ENCODE results near the gene LZIC. TPM values are rescaled to one million over a fixed set of nuclear protein-coding genes. Genes with fewer than 3 reads are reported as not detected.

The LZIC gene
- total and polyA plus RNA-seq, 2 of the 13 experiments (the other 11 are each of a cell fraction or from before 2014, with no cell fraction given): 25.2 to 71.8 TPM

DNA sequence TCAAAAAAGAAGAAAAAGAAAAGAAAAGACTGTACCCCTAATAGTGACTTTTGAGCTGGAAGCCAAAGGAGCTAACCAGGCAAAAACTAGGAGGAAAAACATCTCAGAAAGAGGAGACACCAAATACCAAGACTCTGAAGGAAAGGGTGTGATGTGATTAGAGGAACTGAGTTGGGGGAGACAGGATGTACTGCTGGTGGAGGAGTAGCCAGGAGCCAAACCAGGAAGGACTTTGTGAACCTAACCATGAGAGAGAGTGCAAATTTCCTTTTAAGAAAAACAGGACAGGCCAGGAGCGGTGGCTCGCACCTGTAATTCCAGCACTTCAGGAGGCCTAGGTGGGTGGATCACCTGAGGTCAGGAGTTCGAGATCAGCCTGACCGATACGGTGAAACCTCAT is 49.7 kb upstream of the LZIC start (continued):
- TF ChIP-seq, protein P1, sequence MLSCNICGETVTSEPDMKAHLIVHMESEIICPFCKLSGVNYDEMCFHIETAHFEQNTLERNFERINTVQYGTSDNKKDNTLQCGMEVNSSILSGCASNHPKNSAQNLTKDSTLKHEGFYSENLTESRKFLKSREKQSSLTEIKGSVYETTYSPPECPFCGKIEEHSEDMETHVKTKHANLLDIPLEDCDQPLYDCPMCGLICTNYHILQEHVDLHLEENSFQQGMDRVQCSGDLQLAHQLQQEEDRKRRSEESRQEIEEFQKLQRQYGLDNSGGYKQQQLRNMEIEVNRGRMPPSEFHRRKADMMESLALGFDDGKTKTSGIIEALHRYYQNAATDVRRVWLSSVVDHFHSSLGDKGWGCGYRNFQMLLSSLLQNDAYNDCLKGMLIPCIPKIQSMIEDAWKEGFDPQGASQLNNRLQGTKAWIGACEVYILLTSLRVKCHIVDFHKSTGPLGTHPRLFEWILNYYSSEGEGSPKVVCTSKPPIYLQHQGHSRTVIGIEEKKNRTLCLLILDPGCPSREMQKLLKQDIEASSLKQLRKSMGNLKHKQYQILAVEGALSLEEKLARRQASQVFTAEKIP (CRISPR knock-in tag; IDR thresholded peaks at IDR 0.05; ENCODE audit: borderline replicate concordance): no peak

DNA sequence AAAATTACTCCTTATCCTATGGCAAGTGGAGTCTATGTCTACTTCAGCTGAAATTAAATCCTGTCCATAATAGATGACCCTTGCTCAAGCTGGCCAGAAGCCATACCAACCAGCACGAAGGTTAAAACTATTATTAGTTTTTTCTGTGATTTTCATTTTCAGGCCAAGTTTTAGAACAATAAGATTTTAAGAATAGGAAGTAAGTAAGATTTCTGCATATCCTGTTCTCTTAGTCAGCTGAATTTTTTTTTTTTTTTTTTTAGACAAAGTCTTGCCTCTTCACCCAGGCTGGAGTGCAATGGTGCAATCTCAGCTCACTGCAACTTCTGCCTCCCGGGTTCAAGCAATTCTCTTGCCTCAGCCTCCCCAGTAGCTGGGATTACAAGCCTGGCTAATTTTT is 47.8 kb upstream of the LZIC start:
- Histone ChIP-seq H3K79me2 (ENCODE audit: insufficient read depth, low read length) (no peaks in the 10 kb centered on the region), H3K36me3 (replicated peaks in 1 of 2; ENCODE audit: control insufficient read depth in 1 of 2, insufficient read depth in 2 of 2, low read length in 2 of 2) (no peaks in the 10 kb centered on the region), H3K9ac (ENCODE audit: insufficient read depth, low read depth, low read length) (no peak overlapping the region), H3K9me3 (ENCODE audit: low read length) (no peaks in the 10 kb centered on the region), H3K4me3 (replicated peaks in 1 of 3; ENCODE audit: insufficient read depth in 1 of 3, low read depth in 2 of 3, low read length in 3 of 3) (no peak overlapping the region), H2AFZ (ENCODE audit: low read length) (no peak overlapping the region), H4K20me1 (ENCODE audit: insufficient read depth, low read length) (no peaks in the 10 kb centered on the region), H3K4me1 (ENCODE audit: insufficient read depth, low read length) (no peaks in the 10 kb centered on the region), H3K4me2 (ENCODE audit: low read depth, low read length) (no peak overlapping the region), H3K27me3 (ENCODE audit: control insufficient read depth in 1 of 2, insufficient read depth in 2 of 2, low read length in 2 of 2) (peaks cover 0 to 3% of the 10 kb centered on the region in 2 experiments; a peak in 1 of 5 replicates), H3K27ac (ENCODE audit: extremely low read length, insufficient read depth, low read length) (no peak overlapping the region)
- ATAC-seq (no peak), FAIRE-seq (no peak), DNase-seq (ENCODE audit: low spot score) (no peak)
- no TSS peak for BruUV-seq (replicated peaks)
- in situ Hi-C loops (cut with HindIII; ENCODE audit: extremely low pct_ligation_motif_present, low pct_unique_long_range_greater_than_20kb): no loop called here
- ChIA-PET CTCF (ENCODE audit: low intra/inter-chr PET ratio, low total read pairs) (no interaction called here), POLR2A (no interaction called here)
- intact Hi-C loops (cut with micrococcal nuclease; ENCODE audit: unreplicated experiment): no loop called here
- 47% methylated on average over 2 of the region's 2 CpGs for WGBS (ENCODE audit: low lambda C conversion rate)
- TF ChIP-seq KMT2B (CRISPR knock-in tag; IDR thresholded peaks at IDR 0.05) (no peak), RFXAP (CRISPR knock-in tag; IDR thresholded peaks at IDR 0.05; ENCODE audit: borderline replicate concordance) (no peak), ZNF333 (CRISPR knock-in tag; IDR thresholded peaks at IDR 0.05; ENCODE audit: borderline replicate concordance) (no peak), ASH2L (IDR thresholded peaks at IDR 0.05; ENCODE audit: insufficient read length, low read depth, low read length) (no peak), PTBP1 (IDR thresholded peaks at IDR 0.05; ENCODE audit: low read depth, low read length, poor library complexity, severe bottlenecking) (no peak), ZNF839 (CRISPR knock-in tag; IDR thresholded peaks at IDR 0.05; ENCODE audit: borderline replicate concordance) (no peak), KLF11 (CRISPR knock-in tag; IDR thresholded peaks at IDR 0.05) (no peak), ZNF326 (CRISPR knock-in tag; IDR thresholded peaks at IDR 0.05; ENCODE audit: borderline replicate concordance) (no peak)
- TF ChIP-seq, protein P2, sequence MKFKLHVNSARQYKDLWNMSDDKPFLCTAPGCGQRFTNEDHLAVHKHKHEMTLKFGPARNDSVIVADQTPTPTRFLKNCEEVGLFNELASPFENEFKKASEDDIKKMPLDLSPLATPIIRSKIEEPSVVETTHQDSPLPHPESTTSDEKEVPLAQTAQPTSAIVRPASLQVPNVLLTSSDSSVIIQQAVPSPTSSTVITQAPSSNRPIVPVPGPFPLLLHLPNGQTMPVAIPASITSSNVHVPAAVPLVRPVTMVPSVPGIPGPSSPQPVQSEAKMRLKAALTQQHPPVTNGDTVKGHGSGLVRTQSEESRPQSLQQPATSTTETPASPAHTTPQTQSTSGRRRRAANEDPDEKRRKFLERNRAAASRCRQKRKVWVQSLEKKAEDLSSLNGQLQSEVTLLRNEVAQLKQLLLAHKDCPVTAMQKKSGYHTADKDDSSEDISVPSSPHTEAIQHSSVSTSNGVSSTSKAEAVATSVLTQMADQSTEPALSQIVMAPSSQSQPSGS (CRISPR knock-in tag; IDR thresholded peaks at IDR 0.05): no peak
- TF ChIP-seq, protein P3, sequence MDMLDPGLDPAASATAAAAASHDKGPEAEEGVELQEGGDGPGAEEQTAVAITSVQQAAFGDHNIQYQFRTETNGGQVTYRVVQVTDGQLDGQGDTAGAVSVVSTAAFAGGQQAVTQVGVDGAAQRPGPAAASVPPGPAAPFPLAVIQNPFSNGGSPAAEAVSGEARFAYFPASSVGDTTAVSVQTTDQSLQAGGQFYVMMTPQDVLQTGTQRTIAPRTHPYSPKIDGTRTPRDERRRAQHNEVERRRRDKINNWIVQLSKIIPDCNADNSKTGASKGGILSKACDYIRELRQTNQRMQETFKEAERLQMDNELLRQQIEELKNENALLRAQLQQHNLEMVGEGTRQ (IDR thresholded peaks at IDR 0.05; ENCODE audit: low read depth, low read length): no peak
- TF ChIP-seq, protein P3 (CRISPR knock-in tag; IDR thresholded peaks at IDR 0.05; ENCODE audit: borderline replicate concordance): no peak
- TF ChIP-seq, protein P4, sequence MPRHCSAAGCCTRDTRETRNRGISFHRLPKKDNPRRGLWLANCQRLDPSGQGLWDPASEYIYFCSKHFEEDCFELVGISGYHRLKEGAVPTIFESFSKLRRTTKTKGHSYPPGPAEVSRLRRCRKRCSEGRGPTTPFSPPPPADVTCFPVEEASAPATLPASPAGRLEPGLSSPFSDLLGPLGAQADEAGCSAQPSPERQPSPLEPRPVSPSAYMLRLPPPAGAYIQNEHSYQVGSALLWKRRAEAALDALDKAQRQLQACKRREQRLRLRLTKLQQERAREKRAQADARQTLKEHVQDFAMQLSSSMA (CRISPR knock-in tag; IDR thresholded peaks at IDR 0.05): no peak
